ENCODE data around the gene PUDP.
"Not testable (repeated sequence)": the region's sequence is repeated elsewhere in the genome, so short reads cannot be mapped to it uniquely, and the experiment has no call there.

The PUDP gene

GRCh38 chrX:7025471-7025870 lies 122.5 kb downstream of the PUDP start:
- Histone ChIP-seq H3K4me1 (ENCODE audit: control insufficient read depth, insufficient read depth, low read length) (no peaks in the 10 kb centered on the region), H3K9ac (ENCODE audit: low read length) (no peak overlapping the region), H3K27ac (ENCODE audit: low read depth, low read length) (no peak overlapping the region), H3K36me3 (ENCODE audit: control insufficient read depth, insufficient read depth, low read length) (no peaks in the 10 kb centered on the region), H3K4me3 (ENCODE audit: low read length) (no peak overlapping the region), H3K27me3 (ENCODE audit: control insufficient read depth, insufficient read depth, low read length) (no peaks in the 10 kb centered on the region)

GRCh38 chrX:7024850-7025249 lies 123.1 kb downstream of the PUDP start:
- Histone ChIP-seq H3K27ac (ENCODE audit: low read depth, low read length) (no peak overlapping the region), H3K27me3 (ENCODE audit: control insufficient read depth, insufficient read depth, low read length) (no peaks in the 10 kb centered on the region), H3K4me3 (ENCODE audit: low read length) (no peak overlapping the region), H3K4me1 (ENCODE audit: control insufficient read depth, insufficient read depth, low read length) (no peaks in the 10 kb centered on the region), H3K9ac (ENCODE audit: low read length) (no peak overlapping the region), H3K36me3 (ENCODE audit: control insufficient read depth, insufficient read depth, low read length) (no peaks in the 10 kb centered on the region)

- not testable (repeated sequence) for H3K4me1 ChIP-seq (ENCODE audit: control insufficient read depth, insufficient read depth, low read length); H3K36me3 ChIP-seq (ENCODE audit: control insufficient read depth, insufficient read depth, low read length)
These were observed 125.0 kb downstream of the PUDP start for GRCh38 chrX:7022996-7023395.

GRCh38 chrX:7021991-7022390 lies 126.0 kb downstream of the PUDP start:
- no peaks in the 10 kb centered on the region for H3K27me3 ChIP-seq (ENCODE audit: control insufficient read depth, insufficient read depth, low read length)
- H3K9ac ChIP-seq (ENCODE audit: low read length), result no peak overlapping the region
- H3K27ac ChIP-seq (ENCODE audit: low read depth, low read length), result no peak overlapping the region
- H3K36me3 ChIP-seq (ENCODE audit: control insufficient read depth, insufficient read depth, low read length), result no peaks in the 10 kb centered on the region
- no peak overlapping the region for H3K4me3 ChIP-seq (ENCODE audit: low read length)
- no peaks in the 10 kb centered on the region for H3K4me1 ChIP-seq (ENCODE audit: control insufficient read depth, insufficient read depth, low read length)

More at GRCh38 chrX:7022996-7023395, 125.0 kb downstream of the PUDP start:
- H3K4me3 ChIP-seq (ENCODE audit: low read length); H3K9ac ChIP-seq (ENCODE audit: low read length); H3K27ac ChIP-seq (ENCODE audit: low read depth, low read length); H3K27me3 ChIP-seq (ENCODE audit: control insufficient read depth, insufficient read depth, low read length): not testable (repeated sequence)

- H3K4me3 ChIP-seq (ENCODE audit: low read length), result no peak overlapping the region
- no peaks in the 10 kb centered on the region for H3K27me3 ChIP-seq (ENCODE audit: control insufficient read depth, insufficient read depth, low read length)
- no peak overlapping the region for H3K27ac ChIP-seq (ENCODE audit: low read depth, low read length)
- no peak overlapping the region for H3K9ac ChIP-seq (ENCODE audit: low read length)
- H3K4me1 ChIP-seq (ENCODE audit: control insufficient read depth, insufficient read depth, low read length), result no peaks in the 10 kb centered on the region
- H3K36me3 ChIP-seq (ENCODE audit: control insufficient read depth, insufficient read depth, low read length), result no peaks in the 10 kb centered on the region
These were observed 128.4 kb downstream of the PUDP start for GRCh38 chrX:7019555-7019954.

GRCh38 chrX:7012262-7012834 lies 135.6 kb downstream of the PUDP start:
- H3K9ac ChIP-seq (ENCODE audit: low read length); H3K4me1 ChIP-seq (ENCODE audit: control insufficient read depth, insufficient read depth, low read length); H3K27ac ChIP-seq (ENCODE audit: low read depth, low read length); H3K4me3 ChIP-seq (ENCODE audit: low read length); H3K27me3 ChIP-seq (ENCODE audit: control insufficient read depth, insufficient read depth, low read length); H3K36me3 ChIP-seq (ENCODE audit: control insufficient read depth, insufficient read depth, low read length): not testable (repeated sequence)

- H3K36me3 ChIP-seq (ENCODE audit: control insufficient read depth, insufficient read depth, low read length); H3K27me3 ChIP-seq (ENCODE audit: control insufficient read depth, insufficient read depth, low read length); H3K27ac ChIP-seq (ENCODE audit: low read depth, low read length); H3K4me3 ChIP-seq (ENCODE audit: low read length); H3K4me1 ChIP-seq (ENCODE audit: control insufficient read depth, insufficient read depth, low read length); H3K9ac ChIP-seq (ENCODE audit: low read length): not testable (repeated sequence)
These were observed 137.1 kb downstream of the PUDP start for GRCh38 chrX:7010897-7011296.

- H3K36me3 ChIP-seq (ENCODE audit: control insufficient read depth, insufficient read depth, low read length); H3K4me3 ChIP-seq (ENCODE audit: low read length); H3K4me1 ChIP-seq (ENCODE audit: control insufficient read depth, insufficient read depth, low read length); H3K27ac ChIP-seq (ENCODE audit: low read depth, low read length); H3K9ac ChIP-seq (ENCODE audit: low read length); H3K27me3 ChIP-seq (ENCODE audit: control insufficient read depth, insufficient read depth, low read length): not testable (repeated sequence)
These were observed 140.6 kb downstream of the PUDP start for GRCh38 chrX:7007328-7007727.
